ENCODE results near the gene FAM47B. TPM values are rescaled to one million over a fixed set of nuclear protein-coding genes. Genes with fewer than 3 reads are reported as not detected.

FAM47B gene
- total and polyA plus RNA-seq, 2 of the 8 experiments (the other 6 are each of a cell fraction or from before 2014, with no cell fraction given) = not detected

DNA sequence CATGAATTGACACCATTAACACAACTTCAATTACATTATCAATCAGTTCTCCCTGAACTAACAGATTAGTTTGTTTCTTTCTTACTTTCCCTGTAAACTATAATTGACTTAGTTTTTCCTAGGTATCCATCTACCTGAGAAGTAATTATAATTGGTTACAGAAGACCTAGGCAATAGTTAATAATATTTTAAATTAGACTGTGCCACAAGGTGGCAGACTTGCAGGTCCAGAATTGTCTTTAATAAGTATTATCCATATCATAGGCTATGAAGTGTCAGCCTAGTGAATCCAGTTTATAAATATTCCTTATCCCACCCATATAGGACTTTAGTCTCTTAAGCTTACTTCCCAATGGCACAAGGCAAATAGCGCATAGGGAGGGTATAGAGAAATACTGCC is 48.9 kb upstream of the FAM47B start (continued):
- no peak for TF ChIP-seq HDAC2 (IDR thresholded peaks at IDR 0.05; ENCODE audit: borderline replicate concordance in 1 of 2, low read depth in 2 of 2, low read length in 2 of 2)

DNA sequence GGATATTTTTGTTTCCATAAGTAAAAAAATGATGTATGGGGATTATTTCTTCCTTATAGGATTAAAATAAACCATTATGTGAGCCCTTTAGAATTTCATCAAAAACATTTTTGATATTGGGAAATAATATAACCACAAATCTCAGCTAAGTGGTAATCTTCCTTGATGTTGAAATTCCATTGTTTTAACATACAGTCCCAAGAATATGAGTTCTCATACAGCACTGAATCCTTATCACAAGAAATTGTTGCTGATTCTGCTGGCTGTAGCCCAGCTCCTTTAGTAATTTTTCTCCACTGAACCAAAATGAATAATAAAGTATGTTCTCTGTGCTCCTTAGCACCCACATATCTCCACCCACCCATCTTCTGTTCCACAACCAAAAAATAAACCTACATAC is 41.9 kb upstream of the FAM47B start:
- FAIRE-seq (no peak), DNase-seq (ENCODE audit: low read depth in 1 of 2, low spot score in 2 of 2) (no peak)
- H3K36me3 ChIP-seq (ENCODE audit: control insufficient read depth in 2 of 4, insufficient read depth in 4 of 4, low read length in 3 of 4) = no peaks in the 10 kb centered on the region

More for the DNA sequence above, 41.9 kb upstream of the FAM47B start:
- Histone ChIP-seq H3K14ac (ENCODE audit: insufficient read length) (no peak overlapping the region), H3K4me2 (ENCODE audit: insufficient read depth in 1 of 2, low read depth in 2 of 2, low read length in 2 of 2) (no peak overlapping the region), H3K79me2 (ENCODE audit: control insufficient read depth in 1 of 2, insufficient read depth in 2 of 2, low read length in 2 of 2) (no peaks in the 10 kb centered on the region), H3K4me1 (replicated peaks in 1 of 4; ENCODE audit: control insufficient read depth in 3 of 4, insufficient read depth in 4 of 4, low read length in 3 of 4) (no peaks in the 10 kb centered on the region), H3K9me3 (ENCODE audit: insufficient read depth in 2 of 2, low read depth in 1 of 2, low read length in 1 of 2) (no peaks in the 10 kb centered on the region), H3K27me3 (replicated peaks in 1 of 4; ENCODE audit: control insufficient read depth in 3 of 4, extremely low read depth in 1 of 4, insufficient read depth in 3 of 4, low read length in 3 of 4) (no peaks in the 10 kb centered on the region), H3K56ac (replicated peaks; ENCODE audit: insufficient read length, low read depth, low read length) (no peak overlapping the region), H2BK15ac (ENCODE audit: low read length) (no peak overlapping the region), H2AK5ac (ENCODE audit: low read depth, low read length) (no peak overlapping the region), H3K23ac (ENCODE audit: insufficient read length) (no peak overlapping the region), H3K9ac (replicated peaks in 1 of 4; ENCODE audit: extremely low read depth in 1 of 4, low read depth in 3 of 4, low read length in 3 of 4) (no peak overlapping the region), H2BK5ac (ENCODE audit: low read depth, low read length) (no peak overlapping the region), H4K8ac (ENCODE audit: extremely low read depth, insufficient read depth, low read length) (no peak overlapping the region), H3K79me1 (ENCODE audit: low read depth, low read length) (no peaks in the 10 kb centered on the region), H2BK20ac (ENCODE audit: low read length) (no peak overlapping the region), H3K27ac (ENCODE audit: low read depth, low read length) (no peak overlapping the region), H3K23me2 (ENCODE audit: low read depth, low read length) (no peaks in the 10 kb centered on the region), H4K91ac (replicated peaks; ENCODE audit: insufficient read length, low read length) (no peak overlapping the region), H3K18ac (ENCODE audit: extremely low read depth, low read length) (no peak overlapping the region), H3K4me3 (ENCODE audit: extremely low read depth in 1 of 4, insufficient read depth in 2 of 4, low read depth in 3 of 4, low read length in 4 of 4) (no peak overlapping the region), H2BK12ac (ENCODE audit: low read depth, low read length) (no peak overlapping the region), H3K4ac (replicated peaks; ENCODE audit: insufficient read length, low read depth, low read length) (no peak overlapping the region), H2BK120ac (replicated peaks; ENCODE audit: low read depth, low read length) (no peak overlapping the region), H4K5ac (ENCODE audit: insufficient read length, low read depth, low read length) (no peak overlapping the region), H4K20me1 (replicated peaks in 1 of 2; ENCODE audit: control insufficient read depth in 1 of 2, insufficient read depth in 2 of 2, low read length in 2 of 2) (no peaks in the 10 kb centered on the region), H2AFZ (ENCODE audit: low read length) (no peak overlapping the region)
- ChIA-PET POLR2A (ENCODE audit: partially characterized antibody) (no interaction called here), CTCF (ENCODE audit: partially characterized antibody) (no interaction called here)
- TF ChIP-seq YY1 (IDR thresholded peaks at IDR 0.05; ENCODE audit: low read depth, low read length) (no peak), JUND (IDR thresholded peaks at IDR 0.05; ENCODE audit: low read length) (no peak), CBX5 (IDR thresholded peaks at IDR 0.05; ENCODE audit: low read depth, low read length) (no peak), KDM1A (IDR thresholded peaks at IDR 0.05; ENCODE audit: borderline replicate concordance, low read length) (no peak)
